K562 (cell line): ENCODE measurements around the gene MCHR2. TPM values are rescaled to one million over a fixed set of nuclear protein-coding genes. Genes with fewer than 3 reads are reported as not detected.

Source experiments
- ATAC-seq: fragments of 200-7000 bp; cut with Tn5 transposase; 3 replicates; pipeline ENCODE4 v1.9.1; 2020; ENCODE audit warnings: moderate library complexity
- BruUV-seq: library from RNA; stranded (reverse); fragments of 400-500 nt; replicated peaks from 2 replicates; lab custom pipeline; 2021; lab: Mats Ljungman, UMichigan
- CTCF ChIA-PET: fragments of 300-600 bp; formaldehyde crosslinking; extraction: SDS; loops from one replicate; lab custom pipeline; 2021; ENCODE audit warnings: low intra/inter-chr PET ratio; lab: Yijun Ruan, JAX
- POLR2A ChIA-PET: fragments of 300-600, 350-650 bp; sonication (Branson Sonifier 250); formaldehyde crosslinking; extraction: SDS; loops from one replicate; lab custom pipeline; 2021; ENCODE audit warnings: antibody characterized with exemption, inconsistent platforms; lab: Yijun Ruan, JAX
- DNase-seq, 4 experiments: peaks; one replicate each; pipeline versions ENCODE4 v3.0.0 to v3.0.0-alpha.2; 2011 to 2018; ENCODE audit warnings: low spot score in 3 of 4, mixed read lengths in 3 of 4; ENCODE audit errors: extremely low read depth in 1 of 4
- FAIRE-seq: peaks from 2 replicates; lab custom pipeline; 2011; peaks lifted over from hg19 to GRCh38; lab: Jason Lieb, UNC
- H2AFZ ChIP-seq: 2 replicates; pipeline ENCODE4 v1.6.0; 2011; ENCODE audit warnings: low read depth, low read length, control low read depth, inconsistent platforms
- H3K27ac ChIP-seq: fragments of 200-600 bp; 3 replicates; pipeline ENCODE4 v1.8.0; 2011; ENCODE audit warnings: low read depth, mild to moderate bottlenecking, control low read depth, inconsistent platforms, low read length, moderate library complexity, mixed read lengths; ENCODE audit errors: extremely low read depth
- H3K27me3 ChIP-seq, 2 experiments: fragments of 300-600 bp in 1 of 2; 2 replicates in 1 of 2; 3 replicates in 1 of 2; pipeline versions ENCODE4 v1.6.0 to v1.8.0; 2011; ENCODE audit warnings: inconsistent platforms in 2 of 2, low read length in 2 of 2, mild to moderate bottlenecking in 1 of 2, mixed read lengths in 1 of 2, moderate library complexity in 1 of 2; ENCODE audit not compliant: control insufficient read depth in 2 of 2, insufficient read depth in 2 of 2
- H3K36me3 ChIP-seq: fragments of 300-600 bp; 3 replicates; pipeline ENCODE4 v1.8.0; 2011; ENCODE audit warnings: mild to moderate bottlenecking, low read length, inconsistent platforms; ENCODE audit not compliant: control insufficient read depth, insufficient read depth
- H3K4me1 ChIP-seq, 2 experiments: fragments of 200-600 bp in 1 of 2; replicated peaks in 1 of 2; 2 replicates in 1 of 2; 3 replicates in 1 of 2; pipeline versions ENCODE4 v1.5.1 to v1.8.0; 2011; ENCODE audit warnings: inconsistent platforms in 2 of 2, low read length in 2 of 2, mild to moderate bottlenecking in 1 of 2, mixed read lengths in 1 of 2, moderate library complexity in 1 of 2; ENCODE audit not compliant: control insufficient read depth in 2 of 2, insufficient read depth in 2 of 2
- H3K4me2 ChIP-seq: 2 replicates; pipeline ENCODE4 v1.6.1; 2011; ENCODE audit warnings: low read length, control low read depth, inconsistent platforms, mixed read lengths; ENCODE audit not compliant: insufficient read depth
- H3K4me3 ChIP-seq: fragments of 200-600 bp; sonication (generic), shearing (Covaris generic); 2 replicates; pipeline ENCODE4 v1.5.1; 2016; ENCODE audit warnings: control low read depth, inconsistent platforms
- H3K79me2 ChIP-seq: fragments of 200-600 bp; 3 replicates; pipeline ENCODE4 v1.8.0; 2011; ENCODE audit warnings: low read length, inconsistent platforms; ENCODE audit not compliant: control insufficient read depth, insufficient read depth
- H3K9ac ChIP-seq, 2 experiments: 2 replicates each; pipeline versions ENCODE4 v1.6.0 to v1.6.1; 2011; ENCODE audit warnings: low read depth in 2 of 2, low read length in 2 of 2, control low read depth in 1 of 2, inconsistent platforms in 1 of 2, mild to moderate bottlenecking in 1 of 2, mixed read lengths in 1 of 2; ENCODE audit not compliant: insufficient read depth in 1 of 2
- H3K9me1 ChIP-seq: one replicate; pipeline ENCODE4 v1.6.0; 2011; ENCODE audit warnings: inconsistent platforms, mild to moderate bottlenecking, low read length, moderate library complexity; ENCODE audit not compliant: control insufficient read depth, insufficient read depth
- H3K9me3 ChIP-seq: replicated peaks from 2 replicates; pipeline ENCODE4 v1.5.1; 2011; ENCODE audit warnings: low read depth, low read length, inconsistent platforms; ENCODE audit not compliant: control insufficient read depth, insufficient read depth
- H4K20me1 ChIP-seq: replicated peaks from 2 replicates; pipeline ENCODE4 v1.6.1; 2011; ENCODE audit warnings: low read length, inconsistent platforms, mixed read lengths; ENCODE audit not compliant: control insufficient read depth, insufficient read depth
- CTCF ChIP-seq, 3 experiments: IDR thresholded peaks in 2 of 3; conservative IDR thresholded peaks in 1 of 3; 2 replicates each; pipeline ENCODE4 v1.5.1; 2011 to 2012; ENCODE audit warnings: low read length in 3 of 3, mild to moderate bottlenecking in 3 of 3, control low read depth in 2 of 3, improper control_type of control experiment in 1 of 3, inconsistent platforms in 1 of 3, low read depth in 1 of 3, mixed read lengths in 1 of 3, moderate library complexity in 1 of 3; ENCODE audit not compliant: insufficient read depth in 2 of 3
- FOS ChIP-seq: IDR thresholded peaks from 3 replicates; pipeline ENCODE4 v1.6.1; 2011; ENCODE audit not compliant: insufficient read length; ENCODE audit errors: extremely low read depth
- GTF3C2 ChIP-seq: IDR thresholded peaks from 3 replicates; pipeline ENCODE4 v1.6.1; 2011; ENCODE audit warnings: borderline replicate concordance, mild to moderate bottlenecking, moderate library complexity; ENCODE audit not compliant: insufficient read length; ENCODE audit errors: extremely low read depth
- HMG20A ChIP-seq: fragments of 450-650 bp; formaldehyde crosslinking; conservative IDR thresholded peaks from 2 replicates; pipeline ENCODE4 v1.4.0; 2020; ENCODE audit warnings: mild to moderate bottlenecking, mixed read lengths
- NFIC ChIP-seq: fragments of 450-650 bp; IDR thresholded peaks from 2 replicates; pipeline ENCODE4 v1.6.1; 2017; ENCODE audit warnings: mild to moderate bottlenecking, inconsistent platforms
- POLR3A ChIP-seq: IDR thresholded peaks from 2 replicates; pipeline ENCODE4 v1.6.1; 2011; ENCODE audit warnings: borderline replicate concordance, mild to moderate bottlenecking, moderate library complexity; ENCODE audit not compliant: insufficient read length, insufficient read depth; ENCODE audit errors: extremely low read depth
- TCF7L2 ChIP-seq: fragments of 150-350 bp; IDR thresholded peaks from 2 replicates; pipeline ENCODE4 v1.6.1; 2016; ENCODE audit warnings: low read depth, mild to moderate bottlenecking, low read length, moderate library complexity
- in situ Hi-C: fragments of 300-500 bp; cut with MboI; formaldehyde crosslinking; loops from 4 replicates; pipeline ENCODE4 v1.15.0; 2018; ENCODE audit warnings: inconsistent platforms, mixed read lengths
- intact Hi-C: fragments of 100-400 bp; cut with micrococcal nuclease; formaldehyde crosslinking; loops from 2 replicates; pipeline ENCODE4 v1.14.2; 2022
- polyA plus RNA-seq, 8 experiments: library from polyadenylated mRNA; depleted of rRNA in 4 of 8; stranded (reverse) in 5 of 8; unstranded in 3 of 8; fragments of >200 nt; fragmentation: Nextera tagmentation in 2 of 8; fragmentation: Illumina TruSeq in 1 of 8; extraction: Ambion mirVana in 2 of 8; extraction: Trizol in 1 of 8; gene quantifications; 2 replicates each; pipeline versions ENCODE4 v1.2.1 to v1.2.3, GENCODE V29; 2011 to 2014; ENCODE audit warnings: inconsistent platforms in 1 of 8, missing spikeins in 1 of 8
- total RNA-seq, 7 experiments: library from RNA; depleted of rRNA in 6 of 7; stranded (reverse); fragments of >200 nt in 6 of 7; fragmentation: Illumina TruSeq in 2 of 7; extraction: Trizol in 2 of 7; gene quantifications; 2 replicates each; pipeline versions ENCODE4 v1.2.1 to v1.2.3, GENCODE V29; 2011 to 2021; ENCODE audit warnings: low replicate concordance in 1 of 7
- TF ChIP-seq, protein P1 (sequence below): fragments of 450-650 bp; conservative IDR thresholded peaks from 2 replicates; pipeline ENCODE4 v1.6.1; 2016; ENCODE audit warnings: missing genetic modification characterization, low read depth, mild to moderate bottlenecking, missing compliant biosample characterization, moderate library complexity
- TF ChIP-seq, protein P2 (sequence below), 2 experiments: fragments of 250-450 bp in 1 of 2; fragments of 450-650 bp in 1 of 2; sonication (Bioruptor Pico) in 1 of 2; IDR thresholded peaks; 2 replicates each; pipeline versions ENCODE4 v1.6.1 to v1.8.0; 2016 to 2021; ENCODE audit warnings: mild to moderate bottlenecking in 2 of 2, moderate library complexity in 2 of 2, missing compliant biosample characterization in 1 of 2, missing genetic modification characterization in 1 of 2
- TF ChIP-seq, protein P3 (sequence below): fragments of 450-650 bp; formaldehyde crosslinking; IDR thresholded peaks from 2 replicates; pipeline ENCODE4 v1.4.0; 2020; ENCODE audit warnings: mild to moderate bottlenecking, moderate library complexity

MCHR2 gene
- total and polyA plus RNA-seq, 9 of the 15 experiments (the other 6 are each of a cell fraction or from before 2014, with no cell fraction given) = not detected

DNA sequence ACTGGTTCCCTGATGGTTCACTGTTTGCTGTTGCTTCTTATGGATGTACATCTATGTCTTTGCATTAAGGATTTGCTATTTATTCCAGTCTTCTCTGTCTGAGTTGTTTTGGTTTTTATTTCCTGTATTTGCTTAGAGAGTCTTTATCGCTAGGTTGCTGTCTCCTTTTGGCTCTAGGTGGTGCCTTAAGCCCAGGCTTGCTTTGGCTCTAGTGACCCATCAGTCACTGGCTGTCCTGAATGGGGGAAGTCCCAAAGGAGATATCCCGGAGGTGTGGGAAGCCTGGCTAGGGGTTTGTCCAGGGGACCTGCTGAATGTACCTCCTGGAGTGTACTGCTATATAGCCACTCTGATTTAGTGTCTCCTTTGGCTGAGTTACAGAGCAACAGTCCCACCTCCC, 53.4 kb downstream of the MCHR2 start (continued):
- TF ChIP-seq, protein P1, sequence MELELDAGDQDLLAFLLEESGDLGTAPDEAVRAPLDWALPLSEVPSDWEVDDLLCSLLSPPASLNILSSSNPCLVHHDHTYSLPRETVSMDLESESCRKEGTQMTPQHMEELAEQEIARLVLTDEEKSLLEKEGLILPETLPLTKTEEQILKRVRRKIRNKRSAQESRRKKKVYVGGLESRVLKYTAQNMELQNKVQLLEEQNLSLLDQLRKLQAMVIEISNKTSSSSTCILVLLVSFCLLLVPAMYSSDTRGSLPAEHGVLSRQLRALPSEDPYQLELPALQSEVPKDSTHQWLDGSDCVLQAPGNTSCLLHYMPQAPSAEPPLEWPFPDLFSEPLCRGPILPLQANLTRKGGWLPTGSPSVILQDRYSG (tag) = no peak
- TF ChIP-seq HMG20A (CRISPR knock-in tag) (no peak), POLR3A (no peak), FOS (no peak), NFIC (no peak), GTF3C2 (no peak)

- no peaks in the 10 kb centered on the region for H3K9me1 ChIP-seq
- no peak for FAIRE-seq
- intact Hi-C loops = no loop called here
- ChIA-PET CTCF (no interaction called here), POLR2A (no interaction called here)
- DNase-seq = no peak
- no peak overlapping the region for H3K27ac ChIP-seq
- no peaks in the 10 kb centered on the region for H3K9me3 ChIP-seq
- no TSS peak for BruUV-seq
- no peak overlapping the region for H3K4me2 ChIP-seq
- no peaks in the 10 kb centered on the region for H3K79me2 ChIP-seq
- H4K20me1 ChIP-seq = no peaks in the 10 kb centered on the region
- H3K27me3 ChIP-seq = no peaks in the 10 kb centered on the region
- H3K4me1 ChIP-seq = no peaks in the 10 kb centered on the region
- no peaks in the 10 kb centered on the region for H3K36me3 ChIP-seq
- TF ChIP-seq, protein P2, sequence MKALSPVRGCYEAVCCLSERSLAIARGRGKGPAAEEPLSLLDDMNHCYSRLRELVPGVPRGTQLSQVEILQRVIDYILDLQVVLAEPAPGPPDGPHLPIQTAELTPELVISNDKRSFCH (CRISPR knock-in tag; IDR thresholded peaks at IDR 0.05) = no peak
- TF ChIP-seq, protein P2 (tag; IDR thresholded peaks at IDR 0.05) = no peak
- TF ChIP-seq CTCF (IDR thresholded peaks at IDR 0.05 in 2 of 3, conservative IDR thresholded peaks at IDR 0.05 in 1 of 3; ENCODE audit: insufficient read depth in 2 of 3, low read depth in 1 of 3, low read length in 3 of 3) = no peak
- TF ChIP-seq, protein P3, sequence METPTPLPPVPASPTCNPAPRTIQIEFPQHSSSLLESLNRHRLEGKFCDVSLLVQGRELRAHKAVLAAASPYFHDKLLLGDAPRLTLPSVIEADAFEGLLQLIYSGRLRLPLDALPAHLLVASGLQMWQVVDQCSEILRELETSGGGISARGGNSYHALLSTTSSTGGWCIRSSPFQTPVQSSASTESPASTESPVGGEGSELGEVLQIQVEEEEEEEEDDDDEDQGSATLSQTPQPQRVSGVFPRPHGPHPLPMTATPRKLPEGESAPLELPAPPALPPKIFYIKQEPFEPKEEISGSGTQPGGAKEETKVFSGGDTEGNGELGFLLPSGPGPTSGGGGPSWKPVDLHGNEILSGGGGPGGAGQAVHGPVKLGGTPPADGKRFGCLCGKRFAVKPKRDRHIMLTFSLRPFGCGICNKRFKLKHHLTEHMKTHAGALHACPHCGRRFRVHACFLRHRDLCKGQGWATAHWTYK (CRISPR knock-in tag) = no peak
- no peak for TF ChIP-seq TCF7L2
- in situ Hi-C loops = no loop called here
- ATAC-seq = no peak
- no peak overlapping the region for H3K9ac ChIP-seq
- H2AFZ ChIP-seq = no peak overlapping the region
- no peak overlapping the region for H3K4me3 ChIP-seq
These were observed 60.9 kb downstream of the MCHR2 start for GRCh38 chr6:99933129-99933528.
